GM03348 (cell line): ENCODE results near the gene AIPL1.
A peak's percentile ranks its signal among the peaks of the same experiment; 100 is the strongest.
"Not testable (repeated sequence)": the region's sequence is repeated elsewhere in the genome, so short reads cannot be mapped to it uniquely, and the experiment has no call there.

Source experiments
- DNase-seq: peaks from one replicate; pipeline ENCODE4 v3.0.0; 2012; ENCODE audit warnings: low spot score

The AIPL1 gene

DNA sequence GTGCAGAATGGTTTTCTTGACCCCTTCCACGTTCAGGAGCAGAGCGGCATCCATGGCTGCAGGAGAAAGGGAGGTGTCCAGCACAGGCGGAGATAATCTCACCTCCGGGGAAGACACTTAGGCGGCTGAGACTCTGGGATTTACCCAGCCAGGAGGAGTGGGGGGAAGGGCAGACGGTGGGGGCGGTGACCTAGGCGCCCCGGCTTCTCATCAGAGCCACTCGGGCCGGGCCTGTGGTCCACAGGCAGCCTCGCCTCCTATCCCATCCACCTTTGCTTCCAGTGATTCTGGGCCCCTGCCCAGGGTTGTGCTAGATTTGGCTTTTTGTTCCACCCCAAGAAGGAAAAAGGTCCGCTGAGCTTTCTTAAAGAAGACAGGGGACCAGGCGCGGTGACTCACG is at the start of gene AIPL1:
AIPL1 (minus strand) TSS at position 71 of the 400 bp plus-strand sequence; CDS start at position 54, 17 bp downstream.
- DNase-seq = no peak

- DNase-seq = no peak
Observed at GRCh38 chr17:6483507-6483906, 48.6 kb upstream of the AIPL1 start.

- DNase-seq = not testable (repeated sequence)
Observed at GRCh38 chr17:6482796-6483195, 47.9 kb upstream of the AIPL1 start.

DNA sequence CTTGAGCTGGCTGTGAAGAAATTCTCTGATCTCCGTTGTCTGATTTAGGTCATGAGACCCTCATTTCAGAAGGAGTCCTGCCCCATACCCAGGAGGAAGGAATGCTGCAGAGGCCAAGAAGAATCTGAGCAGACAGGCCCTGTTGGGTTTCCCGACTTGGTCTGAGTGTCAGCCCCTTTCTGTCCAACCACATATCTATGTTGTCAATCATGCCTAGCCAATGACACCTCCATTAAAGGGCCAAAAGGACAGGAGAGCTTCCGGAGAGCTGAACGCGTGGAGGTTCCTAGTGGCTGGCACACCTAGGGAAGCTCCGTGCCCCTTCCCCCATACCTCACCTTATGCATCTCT is 47.2 kb upstream of the AIPL1 start:
- no peak for DNase-seq

DNA sequence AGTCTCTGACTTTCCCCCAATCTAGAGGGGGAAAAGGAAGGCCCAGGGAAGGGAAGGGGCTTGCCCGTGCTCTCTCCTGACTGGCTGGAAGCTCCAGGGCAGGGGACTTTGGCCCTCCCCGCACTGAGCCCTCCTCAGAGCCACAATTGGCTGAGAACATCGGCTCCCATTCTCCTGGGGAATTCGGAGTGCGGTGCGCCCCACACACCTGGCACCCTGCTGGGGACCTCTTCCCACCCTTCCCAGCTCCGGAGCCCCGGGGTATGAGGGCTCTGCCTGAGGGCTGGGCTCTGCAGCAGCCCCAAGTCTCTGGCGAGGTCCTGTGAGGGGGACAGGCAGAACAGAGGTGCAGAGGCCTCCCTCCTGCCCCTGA is 45.4 kb upstream of the AIPL1 start:
- DNase-seq = no peak

DNA sequence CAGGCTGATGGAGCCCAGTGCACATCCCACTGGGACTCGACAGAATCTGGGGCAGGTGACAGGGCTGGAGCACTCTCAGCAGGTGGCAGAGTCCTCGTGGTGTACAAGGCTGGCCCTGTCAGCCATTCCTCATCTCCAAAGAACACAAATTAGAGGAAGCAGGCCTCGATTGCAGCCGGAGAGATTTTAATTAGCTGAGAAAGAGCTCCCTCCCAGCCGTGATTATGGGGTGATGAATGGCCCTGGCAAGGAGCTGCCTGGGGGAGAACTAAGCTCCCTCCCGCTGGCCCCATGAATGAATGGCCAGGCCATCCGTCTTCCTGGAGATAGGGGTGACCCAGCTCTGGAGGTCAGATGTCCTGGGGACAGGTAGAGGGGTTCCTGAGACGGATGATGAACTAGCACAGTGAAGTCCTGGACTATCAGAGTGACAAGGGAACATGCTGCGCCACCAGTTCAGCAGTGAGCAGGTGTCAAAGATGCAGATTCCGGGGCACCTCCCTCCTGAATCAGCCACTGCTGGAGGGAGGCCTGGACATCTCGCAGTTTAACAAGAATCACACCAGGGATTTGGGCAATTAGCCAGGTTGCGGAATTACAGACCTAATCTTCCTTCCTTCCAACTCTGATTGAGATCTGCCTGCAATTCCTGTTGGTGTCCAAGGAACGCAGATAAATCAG is 44.8 kb upstream of the AIPL1 start:
- no peak for DNase-seq

DNA sequence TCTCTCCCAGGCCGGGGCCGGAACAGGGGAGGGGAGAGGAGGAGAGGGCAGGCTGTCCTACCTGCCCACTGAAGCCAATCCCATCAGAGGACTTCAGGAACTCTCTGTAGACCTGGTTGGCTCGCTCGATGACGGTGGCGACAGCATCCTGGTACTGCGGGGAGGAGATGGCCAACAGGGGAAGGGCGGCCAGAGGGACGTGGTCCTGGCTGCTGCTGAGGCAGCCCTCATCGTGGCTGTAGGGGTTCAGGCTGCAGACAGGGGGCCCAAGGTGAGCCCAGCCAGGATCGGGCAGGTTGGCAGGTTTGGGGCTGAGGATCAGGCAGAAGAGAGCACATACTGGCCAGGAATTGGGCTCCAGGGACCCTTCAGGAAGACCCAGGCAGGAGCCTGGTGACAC is 43.6 kb upstream of the AIPL1 start:
- no peak for DNase-seq

DNA sequence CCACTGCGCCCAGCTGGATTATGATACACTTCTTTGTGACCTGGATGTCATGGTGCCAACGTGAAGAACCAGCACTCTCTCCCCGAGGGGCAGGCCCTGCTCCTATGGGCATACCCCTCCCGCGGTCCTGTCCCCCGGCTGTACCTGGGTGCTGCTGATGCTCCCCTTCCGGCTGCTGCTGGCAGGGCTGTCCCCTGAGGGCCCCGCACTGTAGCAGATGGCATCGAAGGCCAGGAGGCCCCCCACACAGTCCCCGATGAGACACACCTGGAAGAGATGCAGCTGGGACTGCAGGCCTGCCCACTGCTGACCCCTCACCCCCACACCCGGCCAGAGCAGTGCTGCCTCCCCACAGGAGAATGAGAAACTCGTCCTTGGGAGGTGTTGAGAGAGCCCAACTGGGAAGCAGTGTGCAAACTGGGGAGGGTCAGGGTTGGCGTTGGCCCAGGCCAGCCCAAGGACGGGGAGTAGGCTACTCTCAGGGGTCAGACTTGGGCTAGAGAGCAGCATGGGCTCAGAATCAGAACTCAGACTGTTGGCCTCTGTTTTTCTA is 43.0 kb upstream of the AIPL1 start:
- no peak for DNase-seq

- no peak for DNase-seq
Observed at GRCh38 chr17:6476810-6477179, 41.9 kb upstream of the AIPL1 start.

DNA sequence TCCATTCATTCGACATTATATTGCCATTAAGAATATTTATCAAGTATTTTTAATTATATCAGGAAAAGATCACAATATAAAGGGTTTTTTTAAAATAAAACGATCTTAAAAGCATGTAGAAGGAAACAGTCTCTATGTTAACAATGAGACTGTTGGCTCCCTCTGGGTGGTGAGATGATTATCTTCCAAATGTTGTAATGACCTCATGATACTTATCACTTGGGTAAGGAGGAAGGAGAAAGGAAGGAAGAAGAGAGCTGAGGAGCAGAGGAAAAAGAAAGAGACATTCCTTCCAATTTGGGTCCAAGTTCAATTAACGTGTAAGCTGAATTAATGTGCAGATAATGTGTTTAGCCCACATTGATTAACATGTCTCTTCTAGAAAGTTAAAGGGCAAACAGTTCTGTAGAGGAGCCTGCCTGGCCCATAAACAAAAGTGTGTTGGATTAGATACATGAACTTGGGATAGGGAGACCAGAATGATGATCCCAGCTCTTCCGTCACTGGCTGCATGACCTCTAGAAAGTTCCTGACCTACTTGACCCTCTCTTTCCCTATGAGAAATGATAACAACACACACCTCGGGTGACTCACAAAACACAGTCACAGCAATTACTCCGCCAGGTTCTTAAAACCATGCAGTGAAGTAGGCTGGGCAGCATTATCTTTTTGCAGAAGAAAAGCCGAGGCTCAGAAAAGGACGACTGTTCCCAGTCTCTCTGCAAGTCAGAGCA is 41.3 kb upstream of the AIPL1 start:
- no peak for DNase-seq

DNA sequence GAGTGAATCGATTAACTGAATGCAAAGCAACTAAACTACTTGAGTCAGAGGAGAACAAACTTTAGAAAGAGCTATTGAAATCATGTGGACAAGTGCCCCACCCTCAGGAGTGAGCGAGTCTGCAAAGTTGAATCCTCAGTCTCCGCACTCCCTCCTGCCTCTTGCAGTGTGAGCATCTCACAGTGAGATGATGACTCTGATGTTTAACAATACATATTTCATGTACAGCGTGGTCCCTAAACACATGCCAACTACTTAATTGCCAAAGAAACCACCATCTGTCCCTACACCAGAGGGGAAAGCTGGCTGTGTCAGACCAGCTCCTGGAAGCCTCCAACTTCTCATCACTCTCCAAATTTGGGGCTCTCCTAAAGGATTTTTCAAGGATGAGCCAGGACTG is 40.5 kb upstream of the AIPL1 start:
- DNase-seq = no peak

- DNase-seq = no peak
Observed at GRCh38 chr17:6474906-6475305, 40.0 kb upstream of the AIPL1 start.

GRCh38 chr17:6474376-6474775 is 39.5 kb upstream of the AIPL1 start:
- DNase-seq = no peak

DNA sequence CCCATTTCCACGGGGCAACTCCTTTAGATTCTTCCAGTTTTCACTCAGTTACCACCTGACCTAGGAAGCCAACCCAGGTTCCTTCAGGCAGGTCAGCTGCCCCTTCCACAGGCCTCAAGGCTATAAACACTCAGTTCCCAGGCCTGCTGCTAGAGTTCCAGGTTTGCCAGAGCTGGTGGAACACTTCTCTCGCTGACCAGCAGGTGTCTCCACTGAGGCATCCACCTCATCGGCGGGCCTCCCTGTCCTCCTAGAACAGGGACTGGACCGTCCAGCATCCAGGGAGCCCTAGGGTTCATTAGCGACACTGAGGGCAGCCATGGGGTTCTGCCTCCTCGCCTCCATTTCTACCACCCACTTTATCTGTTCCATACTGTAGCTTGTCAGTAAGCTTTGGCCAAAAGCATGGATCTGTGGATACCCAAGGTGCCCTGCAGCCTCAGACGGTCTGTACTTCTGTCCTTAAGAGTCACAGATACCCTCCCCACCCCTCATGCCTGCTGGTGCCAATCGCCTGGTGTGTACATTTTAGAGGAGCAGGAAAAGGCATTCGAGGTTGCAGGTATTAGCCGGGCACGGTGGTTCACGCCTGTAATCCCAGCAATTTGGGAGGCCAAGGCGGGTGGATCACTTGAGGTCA is 38.3 kb upstream of the AIPL1 start:
- DNase-seq = peak; percentile 94

GRCh38 chr17:6472517-6472916 is 37.6 kb upstream of the AIPL1 start:
- DNase-seq = no peak

- DNase-seq = peak; percentile 89
Observed at GRCh38 chr17:6471531-6472465, 36.9 kb upstream of the AIPL1 start.

DNA sequence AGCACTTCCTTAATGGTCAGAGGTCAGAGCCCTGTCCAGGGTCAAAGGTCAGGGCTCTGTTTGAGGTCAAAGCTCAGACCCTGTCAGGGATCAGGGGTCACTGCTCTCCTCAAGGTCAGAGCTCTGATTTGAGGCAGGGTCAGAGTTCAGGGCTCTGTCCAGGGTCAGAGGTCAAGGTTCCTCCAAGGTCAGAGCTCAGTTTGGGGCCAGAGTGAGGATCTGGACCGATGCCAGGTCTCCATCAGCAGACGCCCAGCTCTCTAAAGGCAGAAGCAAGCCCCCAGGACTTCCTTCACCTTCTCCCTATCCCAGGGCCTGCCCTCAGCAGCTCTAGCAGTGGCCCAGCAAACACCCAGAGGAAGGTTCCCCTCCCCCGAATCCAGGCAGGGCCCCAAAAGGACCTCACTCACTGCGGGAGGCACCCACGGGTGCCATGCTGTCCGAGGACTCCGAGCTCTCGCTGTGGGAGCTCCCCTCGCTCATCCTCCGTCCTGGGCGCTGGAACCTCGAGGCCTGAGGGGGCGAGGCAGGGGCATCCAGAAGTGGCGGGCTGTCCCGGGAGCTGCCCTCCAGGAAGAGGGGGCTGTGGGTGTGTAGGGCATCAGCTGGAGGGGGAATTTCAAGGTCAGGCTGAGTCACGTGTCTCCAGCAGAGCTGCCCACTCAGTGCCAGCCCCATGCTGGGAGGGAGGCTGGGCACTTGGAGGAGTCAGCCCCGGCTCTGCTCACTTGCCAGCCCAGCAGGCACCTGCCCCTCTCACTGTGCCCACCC is 36.0 kb upstream of the AIPL1 start:
- DNase-seq = peak; percentile 31

DNA sequence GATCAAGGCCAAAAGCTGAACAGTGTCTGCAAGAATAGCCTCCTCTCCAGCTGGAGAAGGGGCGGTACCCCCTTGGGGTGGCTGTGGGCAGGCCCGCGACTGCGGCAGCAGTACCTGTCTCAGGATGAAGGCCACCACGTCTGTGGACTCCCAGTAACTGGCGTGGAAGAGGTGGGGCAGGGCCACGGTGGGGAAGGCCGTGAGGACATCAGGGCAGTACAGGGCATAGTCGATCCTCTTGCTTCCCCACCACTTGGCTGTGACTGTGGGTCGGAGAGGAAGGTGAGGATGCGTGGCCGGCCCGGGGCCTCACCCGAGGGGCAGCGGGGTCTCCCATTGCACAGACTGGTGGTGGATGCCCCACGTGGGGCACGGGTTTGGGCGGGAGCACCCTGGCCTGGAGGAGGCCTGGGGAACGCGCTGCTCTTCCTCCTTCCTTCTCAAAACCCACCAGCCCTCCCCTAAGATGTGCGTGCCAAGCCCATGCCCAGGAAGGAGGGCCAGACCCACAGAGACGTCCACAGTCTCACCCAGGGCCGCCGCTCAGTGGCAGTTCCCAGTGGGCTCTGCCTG is 35.3 kb upstream of the AIPL1 start:
- no peak for DNase-seq

- DNase-seq = no peak
Observed at GRCh38 chr17:6468051-6468790, 33.3 kb upstream of the AIPL1 start.

DNA sequence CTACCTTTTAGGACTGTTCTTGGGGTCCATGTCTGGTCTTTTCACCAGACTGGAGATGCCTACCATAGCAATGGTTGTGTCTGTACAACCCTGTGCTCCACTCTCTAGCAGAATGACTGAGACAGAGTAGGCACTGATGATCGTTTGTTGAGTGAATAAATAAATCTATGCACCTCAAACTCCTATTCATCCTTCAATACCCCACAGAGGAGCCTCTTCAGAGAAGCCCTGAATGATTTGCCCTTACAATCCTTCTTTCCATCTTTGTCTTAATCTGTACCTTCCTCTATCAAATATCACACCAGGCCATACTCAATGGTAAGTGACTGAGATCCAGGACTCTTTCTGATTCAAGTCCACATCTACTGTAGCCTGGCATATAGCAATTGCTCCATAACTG is 32.6 kb upstream of the AIPL1 start:
- DNase-seq = no peak
